GM18517 (cell line): ENCODE data around the gene IBTK.

Experiments
- ATAC-seq: cut with Tn5 transposase; IDR thresholded peaks from one replicate; pipeline ENCODE4 v1.9.1; 2021; ENCODE audit warnings: mild to moderate bottlenecking, moderate library complexity; ENCODE audit not compliant: unreplicated experiment

Gene IBTK

GRCh38 chr6:82123632-82124031, 123.9 kb downstream of the IBTK start:
- ATAC-seq: no peak
